ELR (cell line): Measurements from ENCODE around the gene PTPN5.
"Not testable (repeated sequence)": the region's sequence is repeated elsewhere in the genome, so short reads cannot be mapped to it uniquely, and the experiment has no call there.

ENCODE experiments used
- DNase-seq: peaks from one replicate; pipeline ENCODE4 v3.0.0-alpha.2; 2015; ENCODE audit warnings: low read depth

The PTPN5 gene

GRCh38 chr11:18709414-18709813 is 82.2 kb downstream of the PTPN5 start:
- DNase-seq = no peak

GRCh38 chr11:18707811-18708340 is 83.7 kb downstream of the PTPN5 start:
- DNase-seq = no peak

- peak; percentile 25 for DNase-seq
Observed at GRCh38 chr11:18706330-18707243, 85.0 kb downstream of the PTPN5 start.

- no peak for DNase-seq
Observed at GRCh38 chr11:18705651-18706281, 85.8 kb downstream of the PTPN5 start.

- no peak for DNase-seq
Observed at GRCh38 chr11:18704698-18705097, 86.9 kb downstream of the PTPN5 start.

GRCh38 chr11:18704045-18704645 is 87.5 kb downstream of the PTPN5 start:
- no peak for DNase-seq

GRCh38 chr11:18703001-18703763 is 88.4 kb downstream of the PTPN5 start:
- no peak for DNase-seq

- no peak for DNase-seq
Observed at GRCh38 chr11:18701614-18702216, 89.9 kb downstream of the PTPN5 start.

- no peak for DNase-seq
Observed at GRCh38 chr11:18700872-18701271, 90.7 kb downstream of the PTPN5 start.

GRCh38 chr11:18700375-18700774 is 91.2 kb downstream of the PTPN5 start:
- no peak for DNase-seq

- DNase-seq = no peak
Observed at GRCh38 chr11:18699848-18700261, 91.7 kb downstream of the PTPN5 start.

- DNase-seq = no peak
Observed at GRCh38 chr11:18699269-18699596, 92.4 kb downstream of the PTPN5 start.

GRCh38 chr11:18698341-18699268 is 93.0 kb downstream of the PTPN5 start, which contains the start of gene TMEM86A:
TSS of gene TMEM86A (plus strand) at chr11:18698779. CDS start at chr11:18698887, 108 bp downstream.
- DNase-seq = peak; percentile 86

GRCh38 chr11:18697576-18697975 is 94.0 kb downstream of the PTPN5 start:
- DNase-seq = peak; percentile 50

- DNase-seq = peak; percentile 66
Observed at GRCh38 chr11:18696638-18697225, 94.9 kb downstream of the PTPN5 start.

- DNase-seq = no peak
Observed at GRCh38 chr11:18692941-18693760, 98.4 kb downstream of the PTPN5 start.

GRCh38 chr11:18691467-18692140 is 100.0 kb downstream of the PTPN5 start:
- DNase-seq = not testable (repeated sequence)

GRCh38 chr11:18684267-18684666 is 107.3 kb downstream of the PTPN5 start:
- DNase-seq = no peak
